GM12878 (cell line): ENCODE data around the gene ANLN. TPM values are rescaled to one million over a fixed set of nuclear protein-coding genes. Genes with fewer than 3 reads are reported as not detected.

Experiments used
- ATAC-seq: fragments of 200-7000 bp; cut with Tn5 transposase; 3 replicates; pipeline ENCODE4 v1.9.1; 2020; ENCODE audit warnings: mild to moderate bottlenecking, moderate library complexity
- BruUV-seq: library from RNA; stranded (reverse); fragments of 400-500 nt; replicated peaks from 2 replicates; lab custom pipeline; 2021; lab: Mats Ljungman, UMichigan
- CTCF ChIA-PET: fragments of 300-600 bp; sonication (Branson Sonifier 250); formaldehyde crosslinking; extraction: SDS; loops from one replicate; lab custom pipeline; 2021; ENCODE audit warnings: inconsistent platforms; lab: Yijun Ruan, JAX
- POLR2A ChIA-PET: fragments of 350-600 bp; formaldehyde crosslinking; extraction: SDS; loops from one replicate; lab custom pipeline; 2021; ENCODE audit warnings: inconsistent platforms; lab: Charles Lee
- RAD21 ChIA-PET: fragments of 300-600 bp; sonication (Branson Sonifier 250); formaldehyde crosslinking; loops from one replicate; lab custom pipeline; 2023; ENCODE audit warnings: antibody characterized with exemption; ENCODE audit not compliant: unreplicated experiment; lab: Charles Lee
- SMC1A ChIA-PET: fragments of 300-600 bp; sonication (Branson Sonifier 250); formaldehyde crosslinking; loops from one replicate; lab custom pipeline; 2023; ENCODE audit not compliant: unreplicated experiment, uncharacterized antibody; lab: Charles Lee
- DNase-seq: peaks from one replicate; pipeline ENCODE4 v3.0.0-alpha.2; 2011; ENCODE audit warnings: low read depth, low spot score
- FAIRE-seq: peaks from 3 replicates; lab custom pipeline; 2011; peaks lifted over from hg19 to GRCh38; lab: Jason Lieb, UNC
- H2AFZ ChIP-seq: 2 replicates; pipeline ENCODE4 v1.6.0; 2011; ENCODE audit warnings: low read depth, low read length, control low read depth; ENCODE audit not compliant: control insufficient read depth
- H3K27ac ChIP-seq: 2 replicates; pipeline ENCODE4 v1.5.1; 2011; ENCODE audit warnings: control low read depth; ENCODE audit not compliant: control insufficient read depth, insufficient read depth
- H3K27me3 ChIP-seq, 2 experiments: replicated peaks in 1 of 2; 2 replicates each; pipeline versions ENCODE4 v1.6.0 to v1.6.1; 2011; ENCODE audit warnings: low read length in 1 of 2; ENCODE audit not compliant: control insufficient read depth in 2 of 2, insufficient read depth in 2 of 2
- H3K36me3 ChIP-seq, 2 experiments: 2 replicates each; pipeline ENCODE4 v1.5.1; 2011; ENCODE audit warnings: low read length in 1 of 2; ENCODE audit not compliant: control insufficient read depth in 2 of 2, insufficient read depth in 2 of 2
- H3K4me1 ChIP-seq: 2 replicates; pipeline ENCODE4 v1.6.1; 2011; ENCODE audit warnings: mild to moderate bottlenecking, low read length, moderate library complexity, mixed read lengths; ENCODE audit not compliant: control insufficient read depth, insufficient read depth
- H3K4me2 ChIP-seq: 2 replicates; pipeline ENCODE4 v1.6.0; 2011; ENCODE audit warnings: control low read depth; ENCODE audit not compliant: control insufficient read depth, insufficient read depth
- H3K4me3 ChIP-seq: fragments of 200-600 bp; sonication (generic); 2 replicates; pipeline ENCODE4 v1.5.1; 2016
- H3K79me2 ChIP-seq: 2 replicates; pipeline ENCODE4 v1.6.0; 2011; ENCODE audit warnings: low read length; ENCODE audit not compliant: control insufficient read depth, insufficient read depth
- H3K9ac ChIP-seq: 2 replicates; pipeline ENCODE4 v1.8.0; 2011; ENCODE audit warnings: low read length, control low read depth, mixed read lengths; ENCODE audit not compliant: control insufficient read depth, insufficient read depth
- H3K9me3 ChIP-seq: replicated peaks from 3 replicates; pipeline ENCODE4 v1.5.1; 2011; ENCODE audit warnings: mild to moderate bottlenecking, low read length; ENCODE audit not compliant: control insufficient read depth, insufficient read depth
- H4K20me1 ChIP-seq: 2 replicates; pipeline ENCODE4 v1.6.0; 2011; ENCODE audit not compliant: control insufficient read depth, insufficient read depth
- EP300 ChIP-seq, 2 experiments: fragments of 150-350 bp in 1 of 2; IDR thresholded peaks; 2 replicates each; pipeline ENCODE4 v1.6.1; 2011 to 2012; ENCODE audit warnings: low read depth in 2 of 2, low read length in 2 of 2, borderline replicate concordance in 1 of 2, improper control_type of control experiment in 1 of 2, inconsistent platforms in 1 of 2; ENCODE audit not compliant: control insufficient read depth in 1 of 2
- ETV6 ChIP-seq, 2 experiments: fragments of 450-650 bp in 1 of 2; IDR thresholded peaks in 1 of 2; conservative IDR thresholded peaks in 1 of 2; 2 replicates each; pipeline ENCODE4 v1.6.1; 2014; ENCODE audit warnings: antibody characterized with exemption in 1 of 2, borderline replicate concordance in 1 of 2, low read depth in 1 of 2, mild to moderate bottlenecking in 1 of 2, moderate library complexity in 1 of 2
- FOXM1 ChIP-seq: IDR thresholded peaks from 2 replicates; pipeline ENCODE4 v1.6.1; 2012; ENCODE audit warnings: low read depth, mild to moderate bottlenecking, inconsistent platforms, low read length, moderate library complexity
- MXI1 ChIP-seq: fragments of 150-350 bp; IDR thresholded peaks from 2 replicates; pipeline ENCODE4 v1.6.1; 2011; ENCODE audit warnings: low read depth, mild to moderate bottlenecking, inconsistent platforms, low read length, improper control_type of control experiment
- POLR2A ChIP-seq: IDR thresholded peaks from 2 replicates; pipeline ENCODE4 v1.6.1; 2011; ENCODE audit warnings: low read depth, mild to moderate bottlenecking, low read length
- SIX5 ChIP-seq: IDR thresholded peaks from 2 replicates; pipeline ENCODE4 v1.6.1; 2011; ENCODE audit warnings: mild to moderate bottlenecking, low read depth, low read length, moderate library complexity; ENCODE audit not compliant: severe bottlenecking
- YBX1 ChIP-seq: fragments of 450-650 bp; IDR thresholded peaks from 2 replicates; pipeline ENCODE4 v1.6.1; 2016; ENCODE audit warnings: antibody characterized with exemption
- WGBS: methylation state at CpG from one replicate; pipeline ENCODE4 v1.1.6; 2016; ENCODE audit warnings: low lambda C conversion rate; ENCODE audit not compliant: insufficient replicate concordance, insufficient coverage; ENCODE audit errors: missing lambda C conversion rate; 5-methylcytosine and 5-hydroxymethylcytosine counted together
- in situ Hi-C: fragments of 300-500 bp; cut with MboI; formaldehyde crosslinking; loops from 9 replicates; pipeline ENCODE4 v1.14.3; 2018; ENCODE audit warnings: mixed read lengths
- intact Hi-C: fragments of 100-400 bp; cut with micrococcal nuclease; formaldehyde crosslinking; loops from one replicate; pipeline ENCODE4 v1.14.2; 2022; ENCODE audit not compliant: unreplicated experiment
- polyA plus RNA-seq, 11 experiments: library from polyadenylated mRNA; depleted of rRNA in 4 of 11; unstranded in 6 of 11; stranded (reverse) in 5 of 11; fragments of >200 nt; fragmentation: Nextera tagmentation in 4 of 11; fragmentation: Illumina TruSeq in 1 of 11; extraction: Ambion mirVana in 4 of 11; extraction: Trizol in 1 of 11; gene quantifications; 1 replicate in 1 of 11; 2 replicates in 10 of 11; pipeline versions ENCODE4 v1.2.1 to v1.2.3, GENCODE V29; 2011 to 2016; ENCODE audit warnings: inconsistent platforms in 2 of 11, missing spikeins in 2 of 11, low read depth in 1 of 11
- total RNA-seq, 4 experiments: library from RNA; depleted of rRNA in 3 of 4; stranded (reverse); fragments of >200 nt in 3 of 4; fragmentation: Illumina TruSeq in 1 of 4; extraction: Trizol in 1 of 4; gene quantifications; 2 replicates each; pipeline versions ENCODE4 v1.2.1 to v1.2.3, GENCODE V29; 2013 to 2021
- TF ChIP-seq, protein P1 (sequence below): fragments of 450-650 bp; IDR thresholded peaks from 2 replicates; pipeline ENCODE4 v1.6.1; 2017; ENCODE audit warnings: mild to moderate bottlenecking, low read depth, inconsistent platforms; ENCODE audit not compliant: poor library complexity, severe bottlenecking
- TF ChIP-seq, protein P2 (sequence below): fragments of 450-650 bp; IDR thresholded peaks from 2 replicates; pipeline ENCODE4 v1.6.1; 2017; ENCODE audit warnings: borderline replicate concordance
- TF ChIP-seq, protein P3 (sequence below): fragments of 450-650 bp; IDR thresholded peaks from 2 replicates; pipeline ENCODE4 v1.6.1; 2017; ENCODE audit warnings: mild to moderate bottlenecking

ANLN gene
- total and polyA plus RNA-seq, 10 of the 15 experiments (the other 5 are each of a cell fraction or from before 2014, with no cell fraction given): 9.5 to 32.1 (median 24.2) TPM

DNA sequence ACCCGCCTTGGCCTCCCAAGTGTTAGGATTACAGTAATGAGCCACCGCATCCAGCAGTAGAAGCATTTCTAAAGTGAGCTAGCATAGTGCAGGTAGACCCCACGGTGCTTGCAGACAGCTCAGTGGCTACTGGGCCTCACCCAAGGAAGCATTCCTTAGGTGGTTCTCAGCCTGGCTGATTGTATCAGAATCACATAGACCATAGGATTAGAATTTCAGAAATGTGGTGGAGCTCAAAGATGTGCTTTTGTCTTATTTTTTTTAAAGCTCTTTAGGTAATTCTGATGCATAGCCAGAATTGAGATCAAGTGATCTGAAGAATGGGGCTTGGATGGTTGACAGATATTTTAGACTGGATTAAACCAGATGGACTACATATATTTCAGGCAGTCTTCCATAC is 10.9 kb downstream of the ANLN start:
- POLR2A ChIA-PET: no interaction called here
- in situ Hi-C loops: no loop called here
- no peak for FAIRE-seq

More for the DNA sequence above, 10.9 kb downstream of the ANLN start:
- H4K20me1 ChIP-seq: no peaks in the 10 kb centered on the region
- H3K9me3 ChIP-seq: peaks cover 2% of the 10 kb centered on the region; the same call in 2 of the 3 replicates
- intact Hi-C loops: no loop called here
- 96% methylated on average over 3 of the region's 3 CpGs for WGBS
- SMC1A ChIA-PET: interaction anchor here (0.6 to 1.8 kb wide), 2 partner anchors 9 to 58 kb away, joined by 3 to 8 read pairs; no protein-coding TSS in a partner anchor
- TF ChIP-seq POLR2A: no peak
- TF ChIP-seq, protein P1, sequence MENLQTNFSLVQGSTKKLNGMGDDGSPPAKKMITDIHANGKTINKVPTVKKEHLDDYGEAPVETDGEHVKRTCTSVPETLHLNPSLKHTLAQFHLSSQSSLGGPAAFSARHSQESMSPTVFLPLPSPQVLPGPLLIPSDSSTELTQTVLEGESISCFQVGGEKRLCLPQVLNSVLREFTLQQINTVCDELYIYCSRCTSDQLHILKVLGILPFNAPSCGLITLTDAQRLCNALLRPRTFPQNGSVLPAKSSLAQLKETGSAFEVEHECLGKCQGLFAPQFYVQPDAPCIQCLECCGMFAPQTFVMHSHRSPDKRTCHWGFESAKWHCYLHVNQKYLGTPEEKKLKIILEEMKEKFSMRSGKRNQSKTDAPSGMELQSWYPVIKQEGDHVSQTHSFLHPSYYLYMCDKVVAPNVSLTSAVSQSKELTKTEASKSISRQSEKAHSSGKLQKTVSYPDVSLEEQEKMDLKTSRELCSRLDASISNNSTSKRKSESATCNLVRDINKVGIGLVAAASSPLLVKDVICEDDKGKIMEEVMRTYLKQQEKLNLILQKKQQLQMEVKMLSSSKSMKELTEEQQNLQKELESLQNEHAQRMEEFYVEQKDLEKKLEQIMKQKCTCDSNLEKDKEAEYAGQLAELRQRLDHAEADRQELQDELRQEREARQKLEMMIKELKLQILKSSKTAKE: no peak
- TF ChIP-seq SIX5: no peak
- TF ChIP-seq FOXM1: no peak
- TF ChIP-seq, protein P2, sequence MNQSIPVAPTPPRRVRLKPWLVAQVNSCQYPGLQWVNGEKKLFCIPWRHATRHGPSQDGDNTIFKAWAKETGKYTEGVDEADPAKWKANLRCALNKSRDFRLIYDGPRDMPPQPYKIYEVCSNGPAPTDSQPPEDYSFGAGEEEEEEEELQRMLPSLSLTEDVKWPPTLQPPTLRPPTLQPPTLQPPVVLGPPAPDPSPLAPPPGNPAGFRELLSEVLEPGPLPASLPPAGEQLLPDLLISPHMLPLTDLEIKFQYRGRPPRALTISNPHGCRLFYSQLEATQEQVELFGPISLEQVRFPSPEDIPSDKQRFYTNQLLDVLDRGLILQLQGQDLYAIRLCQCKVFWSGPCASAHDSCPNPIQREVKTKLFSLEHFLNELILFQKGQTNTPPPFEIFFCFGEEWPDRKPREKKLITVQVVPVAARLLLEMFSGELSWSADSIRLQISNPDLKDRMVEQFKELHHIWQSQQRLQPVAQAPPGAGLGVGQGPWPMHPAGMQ: no peak
- no peak for TF ChIP-seq MXI1
- no peak for TF ChIP-seq YBX1
- no peak for TF ChIP-seq EP300 (IDR thresholded peaks at IDR 0.05; ENCODE audit: borderline replicate concordance in 1 of 2, control insufficient read depth in 1 of 2, low read depth in 2 of 2, low read length in 2 of 2)
- TF ChIP-seq, protein P3, sequence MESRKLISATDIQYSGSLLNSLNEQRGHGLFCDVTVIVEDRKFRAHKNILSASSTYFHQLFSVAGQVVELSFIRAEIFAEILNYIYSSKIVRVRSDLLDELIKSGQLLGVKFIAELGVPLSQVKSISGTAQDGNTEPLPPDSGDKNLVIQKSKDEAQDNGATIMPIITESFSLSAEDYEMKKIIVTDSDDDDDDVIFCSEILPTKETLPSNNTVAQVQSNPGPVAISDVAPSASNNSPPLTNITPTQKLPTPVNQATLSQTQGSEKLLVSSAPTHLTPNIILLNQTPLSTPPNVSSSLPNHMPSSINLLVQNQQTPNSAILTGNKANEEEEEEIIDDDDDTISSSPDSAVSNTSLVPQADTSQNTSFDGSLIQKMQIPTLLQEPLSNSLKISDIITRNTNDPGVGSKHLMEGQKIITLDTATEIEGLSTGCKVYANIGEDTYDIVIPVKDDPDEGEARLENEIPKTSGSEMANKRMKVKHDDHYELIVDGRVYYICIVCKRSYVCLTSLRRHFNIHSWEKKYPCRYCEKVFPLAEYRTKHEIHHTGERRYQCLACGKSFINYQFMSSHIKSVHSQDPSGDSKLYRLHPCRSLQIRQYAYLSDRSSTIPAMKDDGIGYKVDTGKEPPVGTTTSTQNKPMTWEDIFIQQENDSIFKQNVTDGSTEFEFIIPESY: no peak
- no peak for TF ChIP-seq ETV6 (conservative IDR thresholded peaks at IDR 0.05 in 1 of 2, IDR thresholded peaks at IDR 0.05 in 1 of 2; ENCODE audit: borderline replicate concordance in 1 of 2, low read depth in 1 of 2)
- TF ChIP-seq, all 136 proteins: peak for 0
- BruUV-seq: no TSS peak
- peaks cover 6 to 10% of the 10 kb centered on the region in 2 experiments for H3K36me3 ChIP-seq
- ATAC-seq (no peak), DNase-seq (no peak)
- RAD21 ChIA-PET: no interaction called here
- no peaks in the 10 kb centered on the region for H3K27me3 ChIP-seq
- H2AFZ ChIP-seq: no peak overlapping the region
- H3K4me1 ChIP-seq: no peaks in the 10 kb centered on the region
- H3K9ac ChIP-seq: no peak overlapping the region
- H3K79me2 ChIP-seq: peaks cover 4% of the 10 kb centered on the region
- CTCF ChIA-PET: interaction anchor here (0.8 to 2.3 kb wide), 3 partner anchors 9 to 81 kb away, joined by 3 to 9 read pairs (median 4); a partner anchor contains a TSS
- no peak overlapping the region for H3K27ac ChIP-seq
- no peak overlapping the region for H3K4me3 ChIP-seq
- H3K4me2 ChIP-seq: no peak overlapping the region
